Lung (tissue), 12 donors: ENCODE measurements around the gene KIAA0513. TPM values are rescaled to one million over a fixed set of nuclear protein-coding genes. Genes with fewer than 3 reads are reported as not detected.

Source experiments
- ATAC-seq: fragments of 200-7000 bp; cut with Tn5 transposase; one replicate; pipeline ENCODE4 v1.9.1; 2020; ENCODE audit warnings: moderate number of reproducible peaks; ENCODE audit not compliant: insufficient read depth, low FRiP score
- DNase-seq, 3 donors: peaks; one replicate each; pipeline ENCODE4 v3.0.0-alpha.2; 2013 to 2017
- H3K27ac ChIP-seq, 2 donors: one replicate each; pipeline ENCODE4 v1.5.1; 2013; ENCODE audit warnings: mild to moderate bottlenecking in 2 of 2, moderate library complexity in 2 of 2, control low read depth in 1 of 2, inconsistent platforms in 1 of 2, low read depth in 1 of 2, low read length in 1 of 2
- H3K27me3 ChIP-seq, 3 donors: one replicate each; pipeline ENCODE4 v1.5.1; 2013; ENCODE audit warnings: low read length in 2 of 3; ENCODE audit not compliant: control insufficient read depth in 3 of 3, insufficient read depth in 3 of 3
- H3K36me3 ChIP-seq, 4 donors: one replicate each; pipeline ENCODE4 v1.5.1; 2013; ENCODE audit warnings: low read length in 4 of 4, mild to moderate bottlenecking in 1 of 4, moderate library complexity in 1 of 4; ENCODE audit not compliant: control insufficient read depth in 4 of 4, insufficient read depth in 4 of 4
- H3K4me1 ChIP-seq, 5 donors: one replicate each; pipeline ENCODE4 v1.5.1; 2013; ENCODE audit warnings: low read length in 5 of 5, mild to moderate bottlenecking in 2 of 5, moderate library complexity in 1 of 5; ENCODE audit not compliant: control insufficient read depth in 5 of 5, insufficient read depth in 5 of 5
- H3K4me3 ChIP-seq: one replicate; pipeline ENCODE4 v1.5.1; 2013; ENCODE audit warnings: mild to moderate bottlenecking, control low read depth, moderate library complexity
- H3K9ac ChIP-seq, 2 donors: one replicate each; pipeline ENCODE4 v1.5.1; 2013; ENCODE audit warnings: low read length in 2 of 2, control low read depth in 1 of 2; ENCODE audit not compliant: insufficient read depth in 1 of 2
- H3K9me3 ChIP-seq, 4 donors: one replicate each; pipeline ENCODE4 v1.5.1; 2013; ENCODE audit warnings: low read length in 3 of 4, mild to moderate bottlenecking in 1 of 4, moderate library complexity in 1 of 4; ENCODE audit not compliant: control insufficient read depth in 4 of 4, insufficient read depth in 3 of 4
- WGBS, 2 donors: extraction: QIAGEN DNeasy Blood & Tissue Kit; methylation state at CpG; one replicate each; pipeline ENCODE4 v1.1.7; 2013; 5-methylcytosine and 5-hydroxymethylcytosine counted together
- polyA plus RNA-seq, 2 donors: library from polyadenylated mRNA; stranded (reverse); fragments of 200-250 nt; gene quantifications; one replicate each; pipeline ENCODE4 v1.2.1, GENCODE V29; 2013
- total RNA-seq, 2 donors: library from RNA; depleted of rRNA in 1 of 2; stranded (reverse); fragments of >200 nt in 1 of 2; gene quantifications; one replicate each; pipeline ENCODE4 v1.2.1, GENCODE V29; 2014 to 2021
- TF ChIP-seq, protein P1 (sequence below): IDR thresholded peaks from 2 replicates; pipeline ENCODE4 v1.5.1; 2012; ENCODE audit warnings: mild to moderate bottlenecking; ENCODE audit errors: control extremely low read depth, extremely low read depth
- donor health status: control.
- donor health status: control.
- donor health status: Bipolar disorder and iron deficiency.
- donor health status: healthy.
- donor health status: DM: yes; HTN: yes; CAD: no.

KIAA0513 gene
- total and polyA plus RNA-seq, 4 donors, result 10.4 to 23.5 (median 12.0) TPM

DNA sequence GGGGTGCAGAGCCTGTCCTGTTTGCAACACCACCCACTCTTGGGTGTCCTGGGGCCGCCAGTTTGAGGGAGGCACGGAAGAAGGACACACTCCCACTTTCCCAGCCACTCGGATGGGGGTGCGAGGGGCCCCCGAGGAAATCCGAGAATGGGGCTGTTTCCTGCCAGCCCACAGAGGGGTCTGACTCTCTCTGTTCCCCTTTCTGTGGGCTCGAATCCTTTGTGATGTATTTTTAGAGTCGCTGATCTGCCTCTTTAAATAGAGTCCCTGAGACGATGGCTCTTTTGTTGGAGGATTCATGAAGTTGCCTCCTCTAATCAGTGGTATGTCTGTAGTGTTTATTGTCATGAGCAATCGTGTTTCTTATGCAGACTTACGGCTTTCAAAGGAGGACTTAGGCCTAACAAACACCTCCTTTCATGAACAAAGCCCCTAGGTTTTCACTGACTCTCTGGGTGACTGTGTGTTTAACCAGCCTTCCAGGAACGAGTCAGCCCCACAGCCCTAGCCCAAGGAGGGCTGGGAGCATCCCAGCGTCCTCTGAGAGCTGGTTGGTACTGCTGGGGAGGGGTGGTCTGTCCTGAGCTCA is 55.5 kb downstream of the KIAA0513 start:
- TF ChIP-seq, protein P1, sequence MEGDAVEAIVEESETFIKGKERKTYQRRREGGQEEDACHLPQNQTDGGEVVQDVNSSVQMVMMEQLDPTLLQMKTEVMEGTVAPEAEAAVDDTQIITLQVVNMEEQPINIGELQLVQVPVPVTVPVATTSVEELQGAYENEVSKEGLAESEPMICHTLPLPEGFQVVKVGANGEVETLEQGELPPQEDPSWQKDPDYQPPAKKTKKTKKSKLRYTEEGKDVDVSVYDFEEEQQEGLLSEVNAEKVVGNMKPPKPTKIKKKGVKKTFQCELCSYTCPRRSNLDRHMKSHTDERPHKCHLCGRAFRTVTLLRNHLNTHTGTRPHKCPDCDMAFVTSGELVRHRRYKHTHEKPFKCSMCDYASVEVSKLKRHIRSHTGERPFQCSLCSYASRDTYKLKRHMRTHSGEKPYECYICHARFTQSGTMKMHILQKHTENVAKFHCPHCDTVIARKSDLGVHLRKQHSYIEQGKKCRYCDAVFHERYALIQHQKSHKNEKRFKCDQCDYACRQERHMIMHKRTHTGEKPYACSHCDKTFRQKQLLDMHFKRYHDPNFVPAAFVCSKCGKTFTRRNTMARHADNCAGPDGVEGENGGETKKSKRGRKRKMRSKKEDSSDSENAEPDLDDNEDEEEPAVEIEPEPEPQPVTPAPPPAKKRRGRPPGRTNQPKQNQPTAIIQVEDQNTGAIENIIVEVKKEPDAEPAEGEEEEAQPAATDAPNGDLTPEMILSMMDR, result no peak
- no peak overlapping the region for H3K27ac ChIP-seq
- no peak overlapping the region for H3K9ac ChIP-seq
- H3K9me3 ChIP-seq, result peaks cover 0 to 2% (median 0%) of the 10 kb centered on the region in 4 donors
- H3K27me3 ChIP-seq, result no peaks in the 10 kb centered on the region
- no peak overlapping the region for H3K4me3 ChIP-seq
- peaks cover 0 to 18% (median 0%) of the 10 kb centered on the region in 5 donors for H3K4me1 ChIP-seq
- whole genome bisulfite sequencing, 2 donors, result 29 to 58% methylated on average over 13 of the region's 13 CpGs
- ATAC-seq (no peak), DNase-seq (no peak)
- peaks cover 0 to 25% (median 15%) of the 10 kb centered on the region in 4 donors for H3K36me3 ChIP-seq

DNA sequence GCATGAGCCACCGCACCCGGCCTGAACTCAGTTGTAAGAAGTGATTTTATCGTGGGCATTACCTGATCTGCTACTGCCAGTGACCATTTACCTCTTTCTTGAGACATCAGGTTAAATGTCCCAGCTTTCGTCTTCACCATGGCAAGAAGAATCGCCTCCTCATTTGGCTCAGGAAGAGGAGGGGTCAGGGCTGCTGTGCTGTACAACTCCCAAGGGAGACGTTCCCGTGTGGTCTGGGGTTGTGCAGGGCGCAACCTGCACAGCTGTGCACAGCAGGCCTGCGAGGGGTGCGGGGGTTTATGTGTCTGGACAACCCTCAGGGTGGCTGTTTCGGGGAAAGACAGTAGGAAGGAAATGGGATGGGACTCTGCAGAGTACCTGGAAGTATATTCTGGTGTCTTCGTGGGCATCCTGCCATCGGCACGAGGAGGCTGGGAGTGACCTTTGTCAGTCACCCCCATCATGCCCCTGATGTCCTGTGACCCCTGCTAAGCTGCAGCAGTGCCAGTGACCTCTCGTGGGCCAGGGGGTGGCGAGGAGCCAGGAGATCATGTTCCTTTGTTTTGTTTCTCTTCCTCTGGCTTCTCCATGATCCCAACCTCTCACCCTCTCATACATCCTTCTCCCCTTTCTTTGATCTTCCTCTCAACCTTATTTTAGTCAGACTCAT is 57.4 kb downstream of the KIAA0513 start:
- no peak overlapping the region for H3K9ac ChIP-seq
- WGBS, 2 donors, result 81% methylated on average over 16 of the region's 16 CpGs
- peaks cover 0 to 29% (median 9%) of the 10 kb centered on the region in 5 donors for H3K4me1 ChIP-seq
- DNase-seq (no peak), ATAC-seq (no peak)
- no peak overlapping the region for H3K27ac ChIP-seq
- H3K4me3 ChIP-seq, result no peak overlapping the region
- TF ChIP-seq, protein P1, result no peak
- H3K36me3 ChIP-seq, result peaks cover 0 to 11% (median 2%) of the 10 kb centered on the region in 4 donors
- H3K27me3 ChIP-seq, result no peaks in the 10 kb centered on the region
- H3K9me3 ChIP-seq, result peaks cover 0 to under 1% (median 0%) of the 10 kb centered on the region in 4 donors

DNA sequence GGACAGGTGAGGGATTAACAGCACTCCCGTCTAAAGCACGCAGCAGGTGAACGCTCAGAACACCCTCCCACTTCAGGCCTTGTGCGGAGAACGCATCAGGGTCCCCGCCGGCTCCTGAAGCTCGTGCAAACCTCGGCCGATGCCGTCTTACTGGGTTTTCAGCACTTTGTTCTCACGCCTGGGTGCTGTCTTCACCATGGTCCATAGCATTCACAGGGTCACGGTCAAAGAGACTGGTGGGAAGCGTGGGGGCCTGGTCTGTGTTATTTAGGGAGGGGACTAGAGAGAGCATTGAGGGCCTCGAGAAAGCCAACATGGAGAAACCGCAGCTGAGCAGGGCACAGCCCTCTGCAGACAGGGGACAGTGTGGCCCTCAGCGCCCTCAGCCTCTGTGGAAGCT is 58.1 kb downstream of the KIAA0513 start:
- Histone ChIP-seq H3K9me3 (no peaks in the 10 kb centered on the region), H3K9ac (no peak overlapping the region), H3K4me1 (peaks cover 0 to 37% (median 9%) of the 10 kb centered on the region in 5 donors), H3K27me3 (no peaks in the 10 kb centered on the region), H3K27ac (no peak overlapping the region), H3K36me3 (peaks cover 0 to 10% (median 0%) of the 10 kb centered on the region in 4 donors), H3K4me3 (no peak overlapping the region)
- ATAC-seq (no peak), DNase-seq (no peak)
- WGBS, 2 donors, result 96% methylated on average over 17 of the region's 17 CpGs
- TF ChIP-seq, protein P1, result no peak
